HG03378 (cell line): Measurements from ENCODE around the gene CPEB3.
"Not testable (repeated sequence)": the region's sequence is repeated elsewhere in the genome, so short reads cannot be mapped to it uniquely, and the experiment has no call there.

ENCODE experiments used
- ATAC-seq: cut with Tn5 transposase; IDR thresholded peaks from one replicate; pipeline ENCODE4 v1.9.1; 2021; ENCODE audit warnings: mild to moderate bottlenecking, moderate library complexity; ENCODE audit not compliant: unreplicated experiment

Gene CPEB3

DNA sequence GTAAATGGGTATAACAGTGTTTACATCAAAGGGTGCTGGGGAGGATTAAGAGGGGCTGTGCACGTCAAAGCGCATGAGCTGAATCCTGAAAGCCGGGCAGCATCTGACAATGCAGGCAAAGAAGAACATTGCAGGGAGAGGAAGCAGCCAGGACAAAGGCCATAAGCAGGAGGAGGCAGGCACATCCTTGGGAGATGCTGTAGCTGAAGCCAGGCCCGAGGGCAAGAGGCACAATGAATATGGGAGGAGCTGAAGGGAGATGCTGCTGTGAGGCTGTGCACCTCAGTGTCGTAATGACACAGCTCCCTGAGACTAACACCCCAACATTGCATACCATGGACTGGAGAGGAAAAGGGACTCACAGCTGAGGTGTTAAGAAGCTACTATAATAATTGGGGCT is 238.1 kb downstream of the CPEB3 start:
- no peak for ATAC-seq

DNA sequence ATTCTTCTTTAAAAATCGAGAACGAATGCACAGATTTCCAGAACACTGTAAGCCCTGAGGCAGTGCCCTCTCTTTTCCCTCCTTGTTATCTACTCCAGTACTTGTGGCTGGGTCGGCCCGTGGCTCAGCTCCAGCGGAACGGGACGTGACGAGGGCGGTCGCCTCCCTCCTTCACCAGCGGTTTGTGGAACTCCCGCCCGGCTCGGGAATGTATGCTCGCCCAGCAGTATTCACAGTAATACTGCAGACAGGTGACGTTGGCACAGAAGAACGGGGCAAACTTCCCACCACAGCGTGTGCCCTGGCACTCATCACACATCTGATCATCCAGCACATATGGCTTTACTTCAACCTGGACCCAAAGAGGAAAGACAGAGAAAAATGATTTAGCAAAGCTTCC is 238.8 kb downstream of the CPEB3 start:
- ATAC-seq: no peak

DNA sequence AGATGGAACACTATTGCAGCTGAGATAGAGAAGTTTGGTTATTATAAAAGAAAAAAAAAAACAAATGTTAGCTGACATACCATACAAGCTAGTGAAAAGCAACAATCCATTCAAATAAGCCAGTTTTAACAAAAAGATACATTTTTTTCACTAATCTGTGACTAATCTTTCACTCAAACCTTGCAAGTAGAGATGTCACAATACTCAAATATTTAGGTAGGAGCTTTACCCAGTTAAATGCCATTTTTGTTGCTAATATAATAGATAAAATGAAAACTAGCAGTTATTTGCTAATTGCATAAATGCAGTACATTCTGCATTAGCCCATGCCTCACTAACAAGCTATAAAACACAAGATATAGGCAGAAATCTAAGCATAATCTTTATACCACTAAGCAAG is 243.7 kb downstream of the CPEB3 start:
- ATAC-seq: no peak

DNA sequence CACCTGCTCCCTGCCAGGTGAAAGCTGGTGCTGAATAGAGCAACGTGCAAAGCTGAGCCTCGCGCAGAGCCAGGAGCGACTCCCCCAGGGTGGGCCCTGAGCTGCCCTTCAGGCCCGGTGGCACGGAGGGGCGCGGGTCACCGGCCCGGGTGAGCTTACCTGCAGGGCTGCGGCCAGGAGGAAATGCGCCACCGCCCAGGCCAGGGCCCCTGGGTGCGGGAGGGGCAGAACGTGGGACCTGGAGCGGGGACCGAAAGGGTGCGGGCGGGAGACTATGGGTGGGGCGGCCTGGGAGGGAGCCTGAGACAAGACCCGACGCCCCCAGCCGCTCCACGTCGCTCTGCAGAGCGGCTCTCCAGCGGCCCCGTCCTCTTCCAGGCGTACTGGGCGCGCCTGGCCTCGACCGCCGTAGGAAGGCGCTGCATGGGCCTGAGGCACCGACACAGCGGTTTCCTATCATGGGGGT is 245.2 kb downstream of the CPEB3 start:
- no peak for ATAC-seq

DNA sequence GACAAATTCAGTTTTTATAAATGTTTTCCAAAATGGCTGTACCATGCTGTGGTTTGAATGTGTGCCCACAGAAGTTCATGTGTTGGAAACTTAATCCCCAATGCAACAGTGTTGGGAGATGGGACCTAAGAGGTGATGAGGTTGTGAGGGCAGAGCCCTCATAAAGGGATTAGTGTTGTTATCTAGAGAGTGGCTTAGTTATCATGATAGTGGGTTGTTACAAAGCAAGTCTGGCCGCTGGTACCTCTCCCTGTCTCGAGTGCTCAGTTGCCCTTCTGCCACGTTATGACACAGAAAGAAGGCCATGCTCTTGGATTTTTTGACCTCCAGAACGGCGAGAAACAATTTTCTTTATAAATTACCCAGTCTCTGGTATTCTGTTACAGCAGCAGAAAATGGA is 248.3 kb downstream of the CPEB3 start:
- no peak for ATAC-seq

DNA sequence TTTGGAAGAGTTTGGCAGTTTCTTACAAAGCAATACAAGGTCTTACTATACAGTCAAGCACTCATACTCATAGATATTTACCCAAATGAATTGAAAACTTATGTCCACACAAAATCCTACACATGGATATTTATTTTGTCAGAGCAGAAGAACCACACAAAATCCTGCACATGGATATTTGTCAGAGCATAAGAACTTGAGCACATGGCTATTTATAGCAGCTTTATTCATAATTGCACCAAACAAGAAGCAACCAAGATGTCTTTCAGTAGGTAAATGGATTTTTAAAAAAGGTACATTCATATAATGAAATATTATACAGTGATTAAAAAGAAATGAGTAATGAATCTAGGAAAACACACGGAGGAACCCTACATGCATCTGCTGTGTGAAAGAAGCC is 251.9 kb downstream of the CPEB3 start:
- ATAC-seq: no peak

DNA sequence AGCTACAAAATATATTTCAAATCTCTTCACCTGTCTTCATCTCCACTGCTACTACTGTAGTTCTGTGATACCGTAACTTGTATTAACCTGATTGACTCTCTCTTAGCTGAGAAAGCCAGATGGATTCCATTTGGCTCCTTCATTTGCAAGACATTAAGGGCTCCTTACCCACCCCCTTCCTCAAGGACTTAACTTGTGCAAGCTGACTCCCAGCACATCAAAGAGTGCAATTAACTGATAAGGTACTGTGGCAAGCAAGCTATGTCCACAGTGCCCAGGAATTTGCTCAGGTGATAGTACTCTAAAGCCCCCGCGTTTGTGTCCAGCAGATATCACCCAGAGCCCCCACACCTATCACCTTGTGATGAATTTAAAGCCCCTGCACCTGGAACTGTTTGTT is 257.8 kb downstream of the CPEB3 start:
- not testable (repeated sequence) for ATAC-seq

DNA sequence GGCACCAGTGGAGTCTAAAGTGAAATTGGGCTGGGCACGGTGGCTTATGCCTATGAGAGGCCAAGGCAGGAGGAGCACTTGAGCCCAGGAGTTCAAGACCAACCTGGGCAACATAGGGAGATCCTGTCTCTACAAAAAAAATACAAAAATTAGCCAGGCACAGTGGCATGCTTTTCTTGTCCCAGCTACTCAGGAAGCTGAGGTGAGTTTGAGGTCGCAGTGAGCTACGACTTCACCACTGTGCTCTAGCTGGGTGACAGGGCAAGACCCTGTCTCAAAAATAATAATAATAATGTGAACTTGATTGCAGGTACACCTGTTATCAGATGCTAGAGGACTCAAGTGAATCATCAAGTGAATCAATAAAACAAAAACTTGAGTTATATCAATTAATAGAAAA is 259.3 kb downstream of the CPEB3 start:
- ATAC-seq: no peak

DNA sequence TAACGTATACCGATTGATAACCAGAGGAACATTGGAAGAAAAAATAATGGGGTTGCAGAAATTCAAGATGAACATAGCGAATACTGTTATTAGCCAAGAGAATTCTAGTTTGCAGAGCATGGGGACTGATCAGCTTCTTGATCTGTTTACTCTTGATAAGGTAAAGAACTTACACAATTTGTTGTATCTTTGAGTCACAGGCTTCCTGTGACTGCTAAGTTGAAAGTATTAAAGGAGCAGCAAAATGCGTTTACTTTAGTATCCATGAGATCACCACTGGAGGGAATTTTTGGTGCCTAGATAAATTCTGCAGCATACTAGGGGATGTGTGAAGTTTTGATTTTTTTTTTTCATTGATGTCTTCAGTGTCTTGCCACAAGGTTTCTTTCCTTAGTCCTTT is 263.7 kb downstream of the CPEB3 start:
- ATAC-seq: no peak

DNA sequence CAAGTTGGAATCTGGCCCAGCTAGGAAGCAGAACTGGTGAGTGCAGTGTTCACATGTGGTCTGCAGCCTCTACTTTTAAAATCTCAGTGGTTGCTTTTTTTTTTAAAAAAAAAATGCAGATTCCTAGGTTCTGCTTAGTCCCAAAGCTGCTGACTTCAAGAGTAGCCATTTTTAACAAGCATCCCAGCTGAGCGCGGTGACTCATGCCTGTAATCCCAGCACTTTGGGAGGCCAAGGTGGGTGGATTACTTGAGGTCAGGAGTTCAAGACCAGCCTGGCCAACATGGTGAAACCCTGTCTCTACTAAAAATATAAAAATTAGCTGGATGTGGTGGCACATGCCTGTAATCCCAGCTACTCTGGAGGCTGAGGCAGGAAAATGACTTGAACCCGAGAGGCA is 265.5 kb downstream of the CPEB3 start:
- not testable (repeated sequence) for ATAC-seq

DNA sequence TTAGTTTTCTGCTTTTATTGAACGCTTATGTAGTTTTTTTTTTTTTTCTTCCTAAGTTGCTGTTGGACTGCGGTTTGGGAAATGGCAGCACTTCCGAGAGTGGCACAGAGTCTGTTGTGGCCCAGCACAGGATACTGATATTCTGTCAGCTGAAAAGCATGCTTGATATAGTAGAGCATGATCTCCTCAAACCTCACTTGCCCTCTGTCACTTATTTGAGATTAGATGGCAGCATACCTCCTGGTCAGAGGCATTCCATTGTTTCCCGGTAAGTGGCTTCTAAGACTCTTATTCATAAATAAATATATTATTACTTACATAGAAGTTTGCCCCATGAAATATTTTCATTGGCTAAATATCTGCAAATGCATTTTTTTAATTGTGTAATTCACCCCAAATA is 266.2 kb downstream of the CPEB3 start:
- no peak for ATAC-seq

DNA sequence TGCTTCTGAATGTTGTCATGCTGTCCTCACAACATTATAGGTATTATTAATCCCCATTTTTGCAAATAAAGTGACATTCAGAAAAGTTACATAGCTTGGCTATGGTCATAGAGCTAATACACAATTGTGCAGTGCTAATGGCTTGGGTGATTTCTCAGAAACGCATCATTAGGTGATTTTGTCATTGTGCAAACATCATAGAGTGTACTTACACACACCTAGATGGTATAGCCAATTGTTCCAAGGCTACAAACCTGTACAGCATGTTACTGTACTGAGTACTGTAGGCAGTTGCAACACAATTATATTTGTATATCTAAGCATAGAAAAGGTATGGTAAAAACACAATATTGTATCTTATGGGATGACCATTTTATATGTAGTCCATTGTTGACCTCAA is 276.3 kb downstream of the CPEB3 start:
- no peak for ATAC-seq

DNA sequence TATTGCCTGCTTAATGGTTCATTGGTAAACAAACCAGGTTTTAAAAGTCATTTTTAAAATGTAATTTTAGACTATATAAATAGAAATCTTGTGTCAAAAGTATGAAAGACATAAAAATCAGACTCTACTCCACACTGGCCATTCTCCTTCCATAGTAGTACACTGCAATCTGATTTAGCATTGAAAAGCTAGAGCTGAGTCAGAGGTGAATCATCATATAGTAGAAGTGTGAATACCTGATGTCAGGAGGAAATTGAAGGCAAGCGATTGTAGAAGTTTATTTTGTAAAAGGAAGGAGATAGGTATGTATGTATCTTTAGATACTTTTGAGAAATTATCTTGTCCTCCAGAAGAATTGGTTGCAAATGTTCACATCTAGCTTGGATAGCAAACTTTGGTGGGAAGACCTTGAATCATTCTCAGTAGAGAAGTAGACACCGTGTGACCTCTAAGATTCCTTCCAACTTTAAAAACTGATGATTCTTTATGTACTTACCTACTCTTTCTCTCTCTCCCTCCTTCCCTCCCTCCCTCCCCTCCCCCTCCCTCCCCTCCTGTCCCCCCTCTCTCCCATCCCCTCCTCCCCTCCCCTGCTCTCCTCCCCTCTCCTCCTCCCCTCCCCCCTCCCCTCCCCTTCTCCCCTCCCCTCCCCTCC is 279.2 kb downstream of the CPEB3 start:
- no peak for ATAC-seq

DNA sequence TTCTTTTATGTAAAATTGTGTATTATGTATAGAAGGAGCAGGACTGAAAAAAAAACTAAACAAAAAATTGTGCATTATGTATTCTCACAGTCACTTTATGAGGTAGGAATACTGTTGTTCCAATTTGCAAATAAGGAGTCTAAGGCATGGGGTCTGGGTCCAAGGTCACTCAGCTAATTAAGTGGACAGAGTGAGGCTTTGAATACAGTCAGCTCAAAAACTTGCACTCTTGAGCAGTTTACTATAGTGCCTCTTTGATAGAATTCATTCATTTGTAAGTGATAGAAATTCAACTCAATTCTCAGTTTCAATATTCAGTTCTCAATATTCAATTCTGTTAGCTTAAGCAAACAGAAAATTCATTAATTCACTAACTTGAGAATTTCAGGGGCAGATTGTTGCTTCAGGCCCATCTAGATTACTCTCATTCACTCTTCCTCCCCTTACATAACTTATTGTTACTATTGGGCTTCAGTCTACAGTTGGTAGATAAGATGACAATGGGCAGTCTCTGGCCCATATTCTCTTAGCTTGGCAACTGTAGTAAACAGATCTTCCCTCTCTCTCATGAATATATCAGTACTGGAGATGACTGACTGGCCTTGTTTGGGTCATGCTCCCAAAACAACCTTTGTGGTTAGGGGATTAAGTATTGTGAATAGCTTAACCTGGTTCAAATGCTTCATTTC is 280.7 kb downstream of the CPEB3 start:
- ATAC-seq: no peak

DNA sequence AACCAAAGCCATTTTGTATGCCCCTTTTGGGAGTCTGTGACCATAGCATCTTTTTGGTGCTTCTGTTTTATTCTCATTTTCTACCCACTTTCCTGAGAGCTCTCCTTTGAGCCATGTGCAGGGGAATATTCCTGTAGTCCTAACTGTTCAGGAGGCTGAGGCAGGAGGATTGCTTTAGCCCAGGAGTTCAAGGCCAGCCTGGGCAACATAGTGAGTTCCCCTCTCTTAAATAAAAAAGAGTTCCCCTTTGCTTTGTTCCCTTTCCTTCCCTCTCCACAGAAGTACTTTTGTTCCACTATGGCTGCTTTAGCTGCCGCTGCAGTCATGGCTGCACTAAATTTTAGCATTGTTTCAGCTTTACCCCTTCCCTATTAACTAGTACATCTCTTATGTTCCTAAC is 281.4 kb downstream of the CPEB3 start:
- ATAC-seq: no peak

DNA sequence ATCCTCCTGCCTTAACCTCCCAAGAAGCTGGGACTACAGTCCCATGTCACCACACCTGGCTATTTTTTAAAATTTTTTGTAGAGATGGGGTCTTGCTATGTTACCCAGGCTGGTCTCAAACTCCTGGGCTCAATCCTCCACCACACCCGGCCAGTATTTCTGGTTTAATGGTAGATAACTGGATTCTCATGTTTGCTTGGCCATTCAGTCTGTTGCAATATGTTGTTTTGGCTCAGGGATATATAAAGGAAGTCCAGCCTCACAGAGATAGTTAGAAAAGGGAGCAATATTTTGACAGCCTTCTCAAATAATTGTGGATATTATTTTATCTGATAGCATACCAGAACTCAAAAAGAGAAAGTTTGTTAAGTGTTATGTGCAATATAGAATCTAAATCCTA is 284.9 kb downstream of the CPEB3 start:
- no peak for ATAC-seq

DNA sequence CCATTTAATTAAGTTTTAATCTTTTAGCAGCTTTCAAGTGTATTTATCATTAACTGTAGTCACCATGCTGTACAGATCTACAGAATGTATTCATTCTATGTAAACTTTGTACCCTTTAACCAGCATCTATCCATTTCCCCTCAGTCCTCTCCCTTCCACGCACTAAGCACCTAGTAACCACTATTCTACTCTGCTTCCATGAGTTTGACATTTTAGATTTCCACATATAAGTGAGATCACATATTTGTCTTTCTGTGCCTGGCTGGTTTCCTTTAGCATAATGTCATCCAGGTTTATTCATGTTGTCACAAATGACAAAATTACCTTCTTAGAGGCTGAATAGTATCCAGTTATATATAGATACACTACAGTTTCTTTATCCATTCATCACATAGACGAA is 287.6 kb downstream of the CPEB3 start:
- ATAC-seq: no peak

DNA sequence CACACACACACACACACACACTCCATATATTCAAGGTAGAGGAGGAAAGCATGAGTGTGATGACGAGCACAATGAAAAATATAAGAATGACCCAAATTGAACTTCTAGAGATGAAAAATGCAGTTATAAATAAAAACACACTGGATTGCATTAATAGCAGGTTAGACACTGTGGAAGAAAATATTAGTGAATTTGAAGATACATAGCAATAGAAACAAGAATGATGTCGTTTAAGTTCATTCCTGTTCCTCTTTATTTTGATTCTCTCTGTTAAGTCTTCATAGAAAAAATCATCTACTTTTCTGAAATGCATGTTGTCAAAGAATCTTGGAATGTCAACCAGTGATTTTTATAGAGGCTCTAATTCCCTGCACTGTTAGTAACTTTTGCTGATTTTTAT is 288.9 kb downstream of the CPEB3 start:
- ATAC-seq: no peak

DNA sequence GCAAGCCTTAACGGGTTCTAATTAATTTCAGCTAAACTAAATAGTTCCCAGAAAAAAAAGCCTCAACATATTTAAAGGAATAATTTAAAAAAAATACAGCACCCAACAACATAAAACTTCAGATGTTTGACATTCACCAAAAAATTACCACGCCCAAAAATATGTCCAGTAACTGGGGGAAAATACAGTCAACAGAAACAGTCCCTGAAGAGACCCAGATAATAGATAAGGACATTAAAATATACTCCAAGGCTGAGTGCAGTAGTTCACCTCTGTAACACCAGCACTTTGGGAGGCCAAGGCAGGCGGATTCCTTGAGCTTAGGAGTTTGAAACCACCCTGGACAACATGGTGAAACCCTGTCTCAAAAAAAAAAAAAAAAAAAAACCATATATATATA is 289.3 kb downstream of the CPEB3 start:
- ATAC-seq: no peak
